Liver (tissue), 9 donors: Measurements from ENCODE around the gene PRR22. TPM values are rescaled to one million over a fixed set of nuclear protein-coding genes. Genes with fewer than 3 reads are reported as not detected.

Experiments used
- DNase-seq: peaks from one replicate; pipeline ENCODE4 v3.0.0-alpha.2; 2017; ENCODE audit warnings: low spot score
- H3K27ac ChIP-seq, 2 donors: one replicate each; pipeline ENCODE4 v1.7.0; 2013; ENCODE audit warnings: inconsistent platforms in 2 of 2, low read length in 2 of 2, control low read depth in 1 of 2, low read depth in 1 of 2, mild to moderate bottlenecking in 1 of 2
- H3K27me3 ChIP-seq, 4 donors: one replicate each; pipeline versions ENCODE4 v1.6.1 to v1.7.0; 2013; ENCODE audit warnings: low read length in 3 of 4, inconsistent platforms in 1 of 4, mild to moderate bottlenecking in 1 of 4, moderate library complexity in 1 of 4; ENCODE audit not compliant: control insufficient read depth in 4 of 4, insufficient read depth in 4 of 4
- H3K36me3 ChIP-seq, 4 donors: one replicate each; pipeline versions ENCODE4 v1.6.1 to v1.7.0; 2013; ENCODE audit warnings: low read length in 3 of 4, mild to moderate bottlenecking in 3 of 4, low read depth in 1 of 4, moderate library complexity in 1 of 4; ENCODE audit not compliant: control insufficient read depth in 4 of 4, insufficient read depth in 3 of 4
- H3K4me1 ChIP-seq, 4 donors: one replicate each; pipeline versions ENCODE4 v1.6.1 to v1.7.0; 2013; ENCODE audit warnings: low read length in 3 of 4, mild to moderate bottlenecking in 3 of 4, moderate library complexity in 1 of 4; ENCODE audit not compliant: control insufficient read depth in 4 of 4, insufficient read depth in 4 of 4
- H3K4me3 ChIP-seq, 3 donors: one replicate each; pipeline versions ENCODE4 v1.6.1 to v1.7.0; 2013; ENCODE audit warnings: low read length in 3 of 3, control low read depth in 1 of 3, low read depth in 1 of 3, mild to moderate bottlenecking in 1 of 3
- H3K9ac ChIP-seq, 2 donors: one replicate each; pipeline ENCODE4 v1.7.0; 2013; ENCODE audit warnings: low read length in 2 of 2, mild to moderate bottlenecking in 2 of 2, moderate library complexity in 2 of 2, control low read depth in 1 of 2, low read depth in 1 of 2
- H3K9me3 ChIP-seq, 4 donors: one replicate each; pipeline versions ENCODE4 v1.6.1 to v1.7.0; 2013; ENCODE audit warnings: low read length in 3 of 4; ENCODE audit not compliant: control insufficient read depth in 4 of 4
- CTCF ChIP-seq: fragments of 150-350 bp; IDR thresholded peaks from 2 replicates; pipeline ENCODE4 v1.5.1; 2017; ENCODE audit warnings: improper control_type of control experiment, low read depth, low read length; ENCODE audit not compliant: missing input control
- FOXA1 ChIP-seq: IDR thresholded peaks from 2 replicates; pipeline ENCODE4 v1.6.1; 2016; ENCODE audit warnings: antibody characterized with exemption
- FOXA2 ChIP-seq: IDR thresholded peaks from 2 replicates; pipeline ENCODE4 v1.6.1; 2016; ENCODE audit warnings: antibody characterized with exemption
- GABPA ChIP-seq, 2 donors: IDR thresholded peaks in 1 of 2; conservative IDR thresholded peaks in 1 of 2; 2 replicates each; pipeline ENCODE4 v1.6.1; 2016; ENCODE audit warnings: antibody characterized with exemption in 2 of 2, mild to moderate bottlenecking in 1 of 2, moderate library complexity in 1 of 2
- HNF4A ChIP-seq, 2 donors: conservative IDR thresholded peaks; 2 replicates each; pipeline ENCODE4 v1.6.1; 2016; ENCODE audit warnings: antibody characterized with exemption in 2 of 2, mild to moderate bottlenecking in 2 of 2
- HNF4G ChIP-seq: IDR thresholded peaks from 2 replicates; pipeline ENCODE4 v1.6.1; 2016; ENCODE audit warnings: antibody characterized with exemption
- JUND ChIP-seq, 2 donors: IDR thresholded peaks; 2 replicates each; pipeline ENCODE4 v1.6.1; 2016; ENCODE audit warnings: antibody characterized with exemption in 2 of 2
- NR2F2 ChIP-seq: IDR thresholded peaks from 2 replicates; pipeline ENCODE4 v1.6.1; 2016; ENCODE audit warnings: antibody characterized with exemption
- RAD21 ChIP-seq, 2 donors: IDR thresholded peaks; 2 replicates each; pipeline ENCODE4 v1.6.1; 2016; ENCODE audit warnings: antibody characterized with exemption in 2 of 2, mild to moderate bottlenecking in 2 of 2
- REST ChIP-seq: IDR thresholded peaks from 2 replicates; pipeline ENCODE4 v1.6.1; 2016; ENCODE audit warnings: antibody characterized with exemption, mild to moderate bottlenecking
- RXRA ChIP-seq, 2 donors: IDR thresholded peaks; 2 replicates each; pipeline ENCODE4 v1.6.1; 2017 to 2018; ENCODE audit warnings: antibody characterized with exemption in 2 of 2, mild to moderate bottlenecking in 1 of 2
- SP1 ChIP-seq: IDR thresholded peaks from 2 replicates; pipeline ENCODE4 v1.6.1; 2018; ENCODE audit warnings: antibody characterized with exemption, mild to moderate bottlenecking
- TAF1 ChIP-seq: conservative IDR thresholded peaks from 2 replicates; pipeline ENCODE4 v1.6.1; 2016; ENCODE audit warnings: antibody characterized with exemption, mild to moderate bottlenecking
- YY1 ChIP-seq: IDR thresholded peaks from 2 replicates; pipeline ENCODE4 v1.6.1; 2016; ENCODE audit warnings: antibody characterized with exemption, mild to moderate bottlenecking
- ZBTB33 ChIP-seq: IDR thresholded peaks from 2 replicates; pipeline ENCODE4 v1.6.1; 2016; ENCODE audit warnings: antibody characterized with exemption
- WGBS: extraction: QIAGEN DNeasy Blood & Tissue Kit; methylation state at CpG from one replicate; pipeline ENCODE4 v1.1.7; 2013; 5-methylcytosine and 5-hydroxymethylcytosine counted together
- polyA plus RNA-seq, 2 donors: library from polyadenylated mRNA; stranded (reverse) in 1 of 2; unstranded in 1 of 2; fragments of 200-250 nt in 1 of 2; fragments of >200 nt in 1 of 2; fragmentation: Nextera tagmentation in 1 of 2; extraction: Ambion mirVana in 1 of 2; gene quantifications; one replicate each; pipeline versions ENCODE4 v1.2.1 to v1.2.3, GENCODE V29; 2013 to 2015
- total RNA-seq, 2 donors: library from RNA; depleted of rRNA; stranded (reverse); fragments of >200 nt; gene quantifications; one replicate each; pipeline ENCODE4 v1.2.3, GENCODE V29; 2014
- donor health status: healthy.
- donor health status: healthy.
- donor health status: healthy.
- donor health status: healthy.
- donor health status: healthy.

The PRR22 gene
- total and polyA plus RNA-seq, 4 donors, result 0.40 to 1.6 (median 0.63) TPM

DNA sequence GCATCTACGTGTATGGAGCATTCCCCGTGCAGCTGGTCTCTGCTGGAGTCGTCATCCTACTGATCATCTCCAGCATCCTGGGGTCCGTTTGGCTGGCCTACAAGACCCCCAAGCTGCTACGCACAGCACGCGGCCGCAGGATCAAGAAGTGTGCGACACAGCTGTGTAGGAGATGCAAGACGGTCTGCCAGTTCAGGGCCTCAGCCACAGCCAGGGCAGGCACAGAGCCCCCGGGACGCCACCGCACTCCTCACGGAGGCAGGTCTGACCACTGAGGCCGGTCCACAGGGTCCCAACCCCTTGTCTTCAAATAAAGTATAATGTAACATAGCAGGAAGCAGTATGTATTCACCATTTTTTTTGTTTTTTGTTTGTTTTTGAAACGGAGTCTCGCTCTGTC lies 6.1 kb downstream of the PRR22 start:
- H3K27ac ChIP-seq, result no peak overlapping the region
- DNase-seq, result no peak
- H3K9ac ChIP-seq, result no peak overlapping the region

GRCh38 chr19:5775668-5776309 lies 8.8 kb downstream of the PRR22 start:
- TF ChIP-seq RXRA (IDR thresholded peaks at IDR 0.05) (no peak), RAD21 (IDR thresholded peaks at IDR 0.05) (no peak), TAF1 (no peak), JUND (IDR thresholded peaks at IDR 0.05) (no peak), HNF4G (no peak), SP1 (no peak), GABPA (IDR thresholded peaks at IDR 0.05 in 1 of 2, conservative IDR thresholded peaks at IDR 0.05 in 1 of 2) (no peak), REST (no peak), FOXA1 (no peak)
- no peak overlapping the region for H3K4me3 ChIP-seq
- no peaks in the 10 kb centered on the region for H3K9me3 ChIP-seq
- 76% methylated on average over 17 of the region's 17 CpGs for WGBS
- DNase-seq, result no peak
- no peaks in the 10 kb centered on the region for H3K4me1 ChIP-seq
- H3K27ac ChIP-seq, result no peak overlapping the region
- no peaks in the 10 kb centered on the region for H3K36me3 ChIP-seq
- no peak overlapping the region for H3K9ac ChIP-seq
- H3K27me3 ChIP-seq, result no peaks in the 10 kb centered on the region

More for the DNA sequence above, 6.1 kb downstream of the PRR22 start:
- WGBS, result 89% methylated on average over 17 of the region's 17 CpGs
- no peaks in the 10 kb centered on the region for H3K9me3 ChIP-seq
- no peak overlapping the region for H3K4me3 ChIP-seq
- H3K4me1 ChIP-seq, result no peaks in the 10 kb centered on the region
- H3K36me3 ChIP-seq, result no peaks in the 10 kb centered on the region
- no peaks in the 10 kb centered on the region for H3K27me3 ChIP-seq
- no peak for TF ChIP-seq YY1
- no peak for TF ChIP-seq NR2F2
- TF ChIP-seq SP1, result no peak
- no peak for TF ChIP-seq TAF1
- no peak for TF ChIP-seq GABPA (IDR thresholded peaks at IDR 0.05 in 1 of 2, conservative IDR thresholded peaks at IDR 0.05 in 1 of 2)
- no peak for TF ChIP-seq HNF4G
- no peak for TF ChIP-seq FOXA2
- no peak for TF ChIP-seq ZBTB33
- no peak for TF ChIP-seq HNF4A (conservative IDR thresholded peaks at IDR 0.05)
- no peak for TF ChIP-seq CTCF
